22Rv1 (cell line): ENCODE measurements around the gene SPIN2B.
"Not testable (repeated sequence)": the region's sequence is repeated elsewhere in the genome, so short reads cannot be mapped to it uniquely, and the experiment has no call there.

Source experiments
- ZFX ChIP-seq: fragments of 450-650 bp; IDR thresholded peaks from 2 replicates; pipeline ENCODE4 v1.6.1; 2017; ENCODE audit warnings: antibody characterized with exemption, borderline replicate concordance
- TF ChIP-seq, protein P1 (sequence below): fragments of 450-650 bp; IDR thresholded peaks from 2 replicates; pipeline ENCODE4 v1.5.1; 2017; ENCODE audit warnings: mild to moderate bottlenecking

GRCh38 chrX:57133284-57133683, 11.9 kb upstream of the SPIN2B start:
- TF ChIP-seq, protein P1, sequence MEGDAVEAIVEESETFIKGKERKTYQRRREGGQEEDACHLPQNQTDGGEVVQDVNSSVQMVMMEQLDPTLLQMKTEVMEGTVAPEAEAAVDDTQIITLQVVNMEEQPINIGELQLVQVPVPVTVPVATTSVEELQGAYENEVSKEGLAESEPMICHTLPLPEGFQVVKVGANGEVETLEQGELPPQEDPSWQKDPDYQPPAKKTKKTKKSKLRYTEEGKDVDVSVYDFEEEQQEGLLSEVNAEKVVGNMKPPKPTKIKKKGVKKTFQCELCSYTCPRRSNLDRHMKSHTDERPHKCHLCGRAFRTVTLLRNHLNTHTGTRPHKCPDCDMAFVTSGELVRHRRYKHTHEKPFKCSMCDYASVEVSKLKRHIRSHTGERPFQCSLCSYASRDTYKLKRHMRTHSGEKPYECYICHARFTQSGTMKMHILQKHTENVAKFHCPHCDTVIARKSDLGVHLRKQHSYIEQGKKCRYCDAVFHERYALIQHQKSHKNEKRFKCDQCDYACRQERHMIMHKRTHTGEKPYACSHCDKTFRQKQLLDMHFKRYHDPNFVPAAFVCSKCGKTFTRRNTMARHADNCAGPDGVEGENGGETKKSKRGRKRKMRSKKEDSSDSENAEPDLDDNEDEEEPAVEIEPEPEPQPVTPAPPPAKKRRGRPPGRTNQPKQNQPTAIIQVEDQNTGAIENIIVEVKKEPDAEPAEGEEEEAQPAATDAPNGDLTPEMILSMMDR = not testable (repeated sequence)
- not testable (repeated sequence) for TF ChIP-seq ZFX
